ENCODE data around the gene NCKAP1. TPM values are rescaled to one million over a fixed set of nuclear protein-coding genes. Genes with fewer than 3 reads are reported as not detected.

NCKAP1 gene
- total RNA-seq, 1 experiment from 2014 or later: 76.2 TPM

DNA sequence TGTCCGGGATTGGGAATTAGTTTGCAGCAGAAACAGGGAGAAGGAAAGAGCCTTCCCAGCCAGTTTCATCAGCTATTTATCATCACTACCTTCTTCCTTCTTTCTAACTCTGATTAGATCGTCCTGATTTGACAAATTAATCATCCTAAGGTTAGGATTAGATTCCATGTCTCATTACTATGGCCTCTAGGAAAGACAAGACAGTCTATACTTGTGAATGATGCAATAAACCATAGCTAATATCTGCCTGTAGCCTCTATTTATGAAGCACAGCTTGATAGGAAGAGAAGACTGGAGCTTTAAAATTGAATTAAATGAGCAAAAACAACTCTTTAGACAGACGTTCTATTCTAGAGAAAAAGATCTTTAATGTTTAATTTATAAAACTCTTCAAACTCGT is 146.6 kb downstream of the NCKAP1 start:
- Histone ChIP-seq H3K27me3 (ENCODE audit: low read length) (no peaks in the 10 kb centered on the region), H2AFZ (ENCODE audit: low read length) (no peak overlapping the region), H3K27ac (ENCODE audit: low read length) (no peak overlapping the region), H3K4me1 (ENCODE audit: insufficient read depth, low read length) (no peaks in the 10 kb centered on the region), H3K9me3 (ENCODE audit: low read length) (no peaks in the 10 kb centered on the region), H4K20me1 (ENCODE audit: low read length) (no peaks in the 10 kb centered on the region), H3K9me2 (replicated peaks; ENCODE audit: low read length) (no peaks in the 10 kb centered on the region), H3F3A (ENCODE audit: low read length, unreplicated experiment) (no peaks in the 10 kb centered on the region), H3K4me2 (ENCODE audit: low read length) (no peak overlapping the region), H3K9ac (ENCODE audit: low read length) (no peak overlapping the region), H3K79me2 (ENCODE audit: low read length) (no peaks in the 10 kb centered on the region), H3K4me3 (ENCODE audit: low read length) (no peak overlapping the region), H3K36me3 (ENCODE audit: low read depth, low read length) (no peaks in the 10 kb centered on the region)
- DNase-seq (no peak), ATAC-seq (no peak)
- CTCF ChIA-PET: no interaction called here
- BruUV-seq (replicated peaks): no TSS peak
- POLR2A ChIA-PET (ENCODE audit: unreplicated experiment): no interaction called here
- intact Hi-C loops (cut with micrococcal nuclease): no loop called here
- TF ChIP-seq CTCF (conservative IDR thresholded peaks at IDR 0.05; ENCODE audit: low read depth, low read length): no peak
- no peak for TF ChIP-seq EZH2 (IDR thresholded peaks at IDR 0.05; ENCODE audit: low read length, unreplicated experiment)
- TF ChIP-seq EZH2phosphoT487 (IDR thresholded peaks at IDR 0.05; ENCODE audit: borderline replicate concordance, low read length): no peak

DNA sequence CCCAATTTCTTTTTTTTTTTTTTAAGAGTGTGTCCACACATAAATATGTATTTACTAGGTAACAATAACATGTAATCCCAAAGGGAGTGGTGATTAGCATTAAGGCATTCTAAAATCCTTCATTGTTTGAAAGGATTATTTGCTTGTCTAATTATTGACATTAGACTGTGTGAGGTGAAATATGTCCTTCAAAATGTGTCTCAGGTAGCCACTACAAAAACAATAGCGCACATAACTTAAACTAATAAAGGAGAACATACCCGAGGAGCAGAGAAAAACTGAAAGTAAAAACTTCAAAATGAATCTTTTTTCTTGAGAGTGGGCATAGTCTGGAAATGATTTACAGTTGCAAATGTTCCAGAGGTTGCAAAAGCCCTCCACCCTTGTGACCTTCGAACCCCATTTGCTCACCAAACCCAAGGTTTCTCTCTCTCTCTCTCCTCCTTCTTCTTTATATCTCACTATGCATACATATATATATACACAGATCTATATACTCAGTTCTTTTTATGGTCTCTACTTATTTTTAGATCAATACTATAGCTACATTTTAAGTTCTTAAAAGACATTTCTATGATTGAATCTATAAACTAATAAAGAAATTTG is 147.4 kb downstream of the NCKAP1 start:
- DNase-seq (no peak), ATAC-seq (no peak)
- Histone ChIP-seq H3K4me3 (ENCODE audit: low read length) (no peak overlapping the region), H3K79me2 (ENCODE audit: low read length) (no peaks in the 10 kb centered on the region), H3K4me1 (ENCODE audit: insufficient read depth, low read length) (no peaks in the 10 kb centered on the region), H3K9ac (ENCODE audit: low read length) (no peak overlapping the region), H3K27ac (ENCODE audit: low read length) (no peak overlapping the region), H2AFZ (ENCODE audit: low read length) (0 out of 2 replicates have a peak overlapping the region, but pooled peaks have one; percentile 28), H3K9me2 (replicated peaks; ENCODE audit: low read length) (no peaks in the 10 kb centered on the region), H3K27me3 (ENCODE audit: low read length) (no peaks in the 10 kb centered on the region), H3K4me2 (ENCODE audit: low read length) (no peak overlapping the region), H3K9me3 (ENCODE audit: low read length) (no peaks in the 10 kb centered on the region), H4K20me1 (ENCODE audit: low read length) (no peaks in the 10 kb centered on the region), H3K36me3 (ENCODE audit: low read depth, low read length) (no peaks in the 10 kb centered on the region), H3F3A (ENCODE audit: low read length, unreplicated experiment) (no peaks in the 10 kb centered on the region)
- TF ChIP-seq CTCF (conservative IDR thresholded peaks at IDR 0.05; ENCODE audit: low read depth, low read length) (no peak), EZH2 (IDR thresholded peaks at IDR 0.05; ENCODE audit: low read length, unreplicated experiment) (no peak), EZH2phosphoT487 (IDR thresholded peaks at IDR 0.05; ENCODE audit: borderline replicate concordance, low read length) (no peak)
- CTCF ChIA-PET: no interaction called here
- no TSS peak for BruUV-seq (replicated peaks)
- intact Hi-C loops (cut with micrococcal nuclease): no loop called here
- POLR2A ChIA-PET (ENCODE audit: unreplicated experiment): no interaction called here

- POLR2A ChIA-PET (ENCODE audit: unreplicated experiment): no interaction called here
- ATAC-seq (no peak), DNase-seq (no peak)
- Histone ChIP-seq H3K4me3 (ENCODE audit: low read length) (no peak overlapping the region), H4K20me1 (ENCODE audit: low read length) (no peaks in the 10 kb centered on the region), H3K27ac (ENCODE audit: low read length) (no peak overlapping the region), H3K4me2 (ENCODE audit: low read length) (no peak overlapping the region), H3K79me2 (ENCODE audit: low read length) (no peaks in the 10 kb centered on the region), H3K36me3 (ENCODE audit: low read depth, low read length) (no peaks in the 10 kb centered on the region), H3K9me2 (replicated peaks; ENCODE audit: low read length) (no peaks in the 10 kb centered on the region), H3K9me3 (ENCODE audit: low read length) (no peaks in the 10 kb centered on the region), H3K4me1 (ENCODE audit: insufficient read depth, low read length) (no peaks in the 10 kb centered on the region), H3F3A (ENCODE audit: low read length, unreplicated experiment) (no peaks in the 10 kb centered on the region), H3K9ac (ENCODE audit: low read length) (no peak overlapping the region), H3K27me3 (ENCODE audit: low read length) (no peaks in the 10 kb centered on the region), H2AFZ (ENCODE audit: low read length) (no peak overlapping the region)
- no TSS peak for BruUV-seq (replicated peaks)
- TF ChIP-seq CTCF (conservative IDR thresholded peaks at IDR 0.05; ENCODE audit: low read depth, low read length) (no peak), EZH2phosphoT487 (IDR thresholded peaks at IDR 0.05; ENCODE audit: borderline replicate concordance, low read length) (no peak), EZH2 (IDR thresholded peaks at IDR 0.05; ENCODE audit: low read length, unreplicated experiment) (no peak)
- CTCF ChIA-PET: no interaction called here
- intact Hi-C loops (cut with micrococcal nuclease): no loop called here
Measured at GRCh38 chr2:182890305-182890704, 148.0 kb downstream of the NCKAP1 start.
